K562 (cell line): ENCODE results near the gene MXRA7. TPM values are rescaled to one million over a fixed set of nuclear protein-coding genes. Genes with fewer than 3 reads are reported as not detected.
A peak's percentile ranks its signal among the peaks of the same experiment; 100 is the strongest.

Experiments
- ATF3 ChIP-seq, 2 experiments: fragments of 450-650 bp in 1 of 2; sonication (generic) in 1 of 2; formaldehyde crosslinking in 1 of 2; IDR thresholded peaks in 1 of 2; conservative IDR thresholded peaks in 1 of 2; 2 replicates each; pipeline versions ENCODE4 v1.6.1 to v1.8.1; 2016 to 2023; ENCODE audit warnings: mild to moderate bottlenecking in 2 of 2, moderate library complexity in 2 of 2, inconsistent platforms in 1 of 2, missing genetic modification reagents in 1 of 2
- ATF7 ChIP-seq: fragments of 450-650 bp; IDR thresholded peaks from 2 replicates; pipeline ENCODE4 v1.7.1; 2014; ENCODE audit warnings: mild to moderate bottlenecking, moderate library complexity
- BRF2 ChIP-seq: IDR thresholded peaks from 3 replicates; pipeline ENCODE4 v1.6.1; 2011; ENCODE audit warnings: borderline replicate concordance, mild to moderate bottlenecking; ENCODE audit not compliant: insufficient read length, insufficient read depth
- DPF2 ChIP-seq: fragments of 450-650 bp; IDR thresholded peaks from 2 replicates; pipeline ENCODE4 v1.6.1; 2016
- EGR1 ChIP-seq: fragments of 450-650 bp; conservative IDR thresholded peaks from 2 replicates; pipeline ENCODE4 v1.6.1; 2017; ENCODE audit warnings: mild to moderate bottlenecking
- GTF2B ChIP-seq: IDR thresholded peaks from 2 replicates; pipeline ENCODE4 v1.6.1; 2011; ENCODE audit not compliant: insufficient read length; ENCODE audit errors: extremely low read depth
- HNRNPL ChIP-seq: fragments of 200-400 bp; formaldehyde crosslinking; IDR thresholded peaks from 2 replicates; pipeline ENCODE4 v1.6.1; 2017; ENCODE audit warnings: low read depth, mild to moderate bottlenecking, low read length
- KHSRP ChIP-seq: fragments of 450-650 bp; IDR thresholded peaks from 2 replicates; pipeline ENCODE4 v1.6.1; 2017
- MAZ ChIP-seq, 2 experiments: fragments of 450-650 bp in 1 of 2; sonication (generic) in 1 of 2; formaldehyde crosslinking; IDR thresholded peaks in 1 of 2; conservative IDR thresholded peaks in 1 of 2; 2 replicates each; pipeline versions ENCODE4 v1.4.0 to v1.5.0; 2020; ENCODE audit warnings: mild to moderate bottlenecking in 1 of 2, missing genetic modification reagents in 1 of 2
- PHB2 ChIP-seq: fragments of 450-650 bp; IDR thresholded peaks from 2 replicates; pipeline ENCODE4 v1.6.1; 2017; ENCODE audit warnings: low read depth
- PHF8 ChIP-seq: fragments of 200-600 bp; sonication (generic); IDR thresholded peaks from 2 replicates; pipeline ENCODE4 v1.6.1; 2012; ENCODE audit warnings: mixed run types, mild to moderate bottlenecking, inconsistent platforms, low read length, moderate library complexity, borderline replicate concordance
- RBM22 ChIP-seq: fragments of 200-400 bp; formaldehyde crosslinking; IDR thresholded peaks from 2 replicates; pipeline ENCODE4 v1.6.1; 2018; ENCODE audit warnings: low read length, low read depth; ENCODE audit not compliant: poor library complexity, severe bottlenecking
- RCOR1 ChIP-seq, 2 experiments: IDR thresholded peaks; 2 replicates each; pipeline ENCODE4 v1.6.1; 2012; ENCODE audit warnings: low read depth in 2 of 2, low read length in 2 of 2, borderline replicate concordance in 1 of 2, improper control_type of control experiment in 1 of 2
- SIN3A ChIP-seq, 2 experiments: fragments of 150-350 bp in 1 of 2; IDR thresholded peaks; 2 replicates each; pipeline ENCODE4 v1.6.1; 2011 to 2016; ENCODE audit warnings: borderline replicate concordance in 2 of 2, low read depth in 2 of 2, low read length in 2 of 2, mild to moderate bottlenecking in 2 of 2, moderate library complexity in 2 of 2; ENCODE audit not compliant: control insufficient read depth in 1 of 2
- VEZF1 ChIP-seq: fragments of 200-800 bp; sonication (Bioruptor generic); IDR thresholded peaks from 2 replicates; pipeline ENCODE4 v1.6.1; 2017; ENCODE audit warnings: missing genetic modification characterization, missing compliant biosample characterization
- ZNF431 ChIP-seq: sonication (generic); formaldehyde crosslinking; IDR thresholded peaks from 2 replicates; pipeline ENCODE4 v1.8.0; 2022; ENCODE audit warnings: mild to moderate bottlenecking, missing genetic modification reagents
- polyA plus RNA-seq, 8 experiments: library from polyadenylated mRNA; depleted of rRNA in 4 of 8; stranded (reverse) in 5 of 8; unstranded in 3 of 8; fragments of >200 nt; fragmentation: Nextera tagmentation in 2 of 8; fragmentation: Illumina TruSeq in 1 of 8; extraction: Ambion mirVana in 2 of 8; extraction: Trizol in 1 of 8; gene quantifications; 2 replicates each; pipeline versions ENCODE4 v1.2.1 to v1.2.3, GENCODE V29; 2011 to 2014; ENCODE audit warnings: inconsistent platforms in 1 of 8, missing spikeins in 1 of 8
- total RNA-seq, 7 experiments: library from RNA; depleted of rRNA in 6 of 7; stranded (reverse); fragments of >200 nt in 6 of 7; fragmentation: Illumina TruSeq in 2 of 7; extraction: Trizol in 2 of 7; gene quantifications; 2 replicates each; pipeline versions ENCODE4 v1.2.1 to v1.2.3, GENCODE V29; 2011 to 2021; ENCODE audit warnings: low replicate concordance in 1 of 7
- TF ChIP-seq, protein P1 (sequence below): sonication (generic); formaldehyde crosslinking; IDR thresholded peaks from 2 replicates; pipeline ENCODE4 v1.8.0; 2023; ENCODE audit warnings: mild to moderate bottlenecking, missing genetic modification reagents
- TF ChIP-seq, protein P2 (sequence below), 3 experiments: fragments of 200-800 bp in 1 of 3; sonication (Bioruptor generic) in 1 of 3; sonication (generic) in 1 of 3; formaldehyde crosslinking in 1 of 3; IDR thresholded peaks; 2 replicates each; pipeline versions ENCODE4 v1.6.1 to v1.8.0; 2016 to 2022; ENCODE audit warnings: mild to moderate bottlenecking in 2 of 3, missing compliant biosample characterization in 2 of 3, missing genetic modification characterization in 2 of 3, missing genetic modification reagents in 1 of 3

The MXRA7 gene
- total and polyA plus RNA-seq, 9 of the 15 experiments (the other 6 are each of a cell fraction or from before 2014, with no cell fraction given): 2.6 to 38.4 (median 14.3) TPM

GRCh38 chr17:76710863-76711611 is at the start of gene MXRA7 (continued):
- TF ChIP-seq SIN3A (IDR thresholded peaks at IDR 0.05; ENCODE audit: borderline replicate concordance in 2 of 2, control insufficient read depth in 1 of 2, low read depth in 2 of 2, low read length in 2 of 2): peak in 1 of 2 experiments; percentile 62; a peak in 1 of 4 replicates
- 0 out of 2 replicates have a peak, but pooled peaks have one; percentile 12 for TF ChIP-seq HNRNPL
- TF ChIP-seq ATF7: 0 out of 2 replicates have a peak, but pooled peaks have one; percentile 42
- peak; percentile 25; the same call in 1 of the 2 replicates for TF ChIP-seq PHF8
- peak; percentile 85 for TF ChIP-seq EGR1
- 0 out of 2 replicates have a peak, but pooled peaks have one; percentile 38 for TF ChIP-seq DPF2
- no peak for TF ChIP-seq PHB2
- TF ChIP-seq GTF2B: no peak
- TF ChIP-seq, protein P1, sequence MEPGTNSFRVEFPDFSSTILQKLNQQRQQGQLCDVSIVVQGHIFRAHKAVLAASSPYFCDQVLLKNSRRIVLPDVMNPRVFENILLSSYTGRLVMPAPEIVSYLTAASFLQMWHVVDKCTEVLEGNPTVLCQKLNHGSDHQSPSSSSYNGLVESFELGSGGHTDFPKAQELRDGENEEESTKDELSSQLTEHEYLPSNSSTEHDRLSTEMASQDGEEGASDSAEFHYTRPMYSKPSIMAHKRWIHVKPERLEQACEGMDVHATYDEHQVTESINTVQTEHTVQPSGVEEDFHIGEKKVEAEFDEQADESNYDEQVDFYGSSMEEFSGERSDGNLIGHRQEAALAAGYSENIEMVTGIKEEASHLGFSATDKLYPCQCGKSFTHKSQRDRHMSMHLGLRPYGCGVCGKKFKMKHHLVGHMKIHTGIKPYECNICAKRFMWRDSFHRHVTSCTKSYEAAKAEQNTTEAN: no peak
- no peak for TF ChIP-seq KHSRP
- TF ChIP-seq BRF2: no peak
- peak; percentile 46 to 74; a peak in 3 of 4 replicates for TF ChIP-seq MAZ (CRISPR knock-in tag; conservative IDR thresholded peaks at IDR 0.05 in 1 of 2, IDR thresholded peaks at IDR 0.05 in 1 of 2)
- TF ChIP-seq RCOR1 (IDR thresholded peaks at IDR 0.05; ENCODE audit: borderline replicate concordance in 1 of 2, low read depth in 2 of 2, low read length in 2 of 2): no peak
- TF ChIP-seq ZNF431 (CRISPR knock-in tag): 0 out of 2 replicates have a peak, but pooled peaks have one; percentile 40
- TF ChIP-seq ATF3 (IDR thresholded peaks at IDR 0.05): peak; percentile 57; the same call in 1 of the 2 replicates
- TF ChIP-seq ATF3 (CRISPR knock-in tag; conservative IDR thresholded peaks at IDR 0.05): no peak
- TF ChIP-seq RBM22: no peak
- TF ChIP-seq VEZF1 (CRISPR knock-in tag): peak; percentile 94
- TF ChIP-seq, protein P2, sequence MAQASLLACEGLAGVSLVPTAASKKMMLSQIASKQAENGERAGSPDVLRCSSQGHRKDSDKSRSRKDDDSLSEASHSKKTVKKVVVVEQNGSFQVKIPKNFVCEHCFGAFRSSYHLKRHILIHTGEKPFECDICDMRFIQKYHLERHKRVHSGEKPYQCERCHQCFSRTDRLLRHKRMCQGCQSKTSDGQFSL (CRISPR knock-in tag; IDR thresholded peaks at IDR 0.05): 0 out of 2 replicates have a peak, but pooled peaks have one; percentile 44
- TF ChIP-seq, protein P2 (tag; IDR thresholded peaks at IDR 0.05): no peak
